ENCODE measurements around the gene OSM.
"Not testable (repeated sequence)": the region's sequence is repeated elsewhere in the genome, so short reads cannot be mapped to it uniquely, and the experiment has no call there.

Gene OSM

GRCh38 chr22:30241576-30242371, 24.9 kb downstream of the OSM start:
- DNase-seq = peak; percentile 41

GRCh38 chr22:30240541-30241417, 25.9 kb downstream of the OSM start:
- peak; percentile 47 for DNase-seq

GRCh38 chr22:30239488-30240405, 26.9 kb downstream of the OSM start:
- DNase-seq = peak; percentile 49

GRCh38 chr22:30238661-30239487, 27.8 kb downstream of the OSM start:
- peak; percentile 47 for DNase-seq

- no peak for DNase-seq
Observed at GRCh38 chr22:30238136-30238535, 28.5 kb downstream of the OSM start.

GRCh38 chr22:30236875-30237274, 29.8 kb downstream of the OSM start:
- no peak for DNase-seq

GRCh38 chr22:30235687-30236170, 30.9 kb downstream of the OSM start:
- DNase-seq = no peak

GRCh38 chr22:30234786-30235470, 31.7 kb downstream of the OSM start:
- DNase-seq = no peak

- DNase-seq = not testable (repeated sequence)
Observed at GRCh38 chr22:30234325-30234724, 32.3 kb downstream of the OSM start.

GRCh38 chr22:30233582-30233981, 33.1 kb downstream of the OSM start:
- no peak for DNase-seq

- DNase-seq = no peak
Observed at GRCh38 chr22:30232716-30233218, 33.9 kb downstream of the OSM start.

GRCh38 chr22:30230787-30231461, 35.7 kb downstream of the OSM start:
- DNase-seq = no peak

- DNase-seq = no peak
Observed at GRCh38 chr22:30230330-30230729, 36.3 kb downstream of the OSM start.

GRCh38 chr22:30228509-30229359, 37.9 kb downstream of the OSM start:
- no peak for DNase-seq

GRCh38 chr22:30227438-30228228, 39.0 kb downstream of the OSM start:
- no peak for DNase-seq

- no peak for DNase-seq
Observed at GRCh38 chr22:30226192-30226832, 40.3 kb downstream of the OSM start.

GRCh38 chr22:30225220-30225927, 41.3 kb downstream of the OSM start:
- DNase-seq = no peak
